NCI-H146 (cell line): ENCODE data around the gene OVOL1.

Experiments
- DNase-seq: peaks from one replicate; lab custom pipeline; 2025; lab: John Stamatoyannopoulos, UW

OVOL1 gene

DNA sequence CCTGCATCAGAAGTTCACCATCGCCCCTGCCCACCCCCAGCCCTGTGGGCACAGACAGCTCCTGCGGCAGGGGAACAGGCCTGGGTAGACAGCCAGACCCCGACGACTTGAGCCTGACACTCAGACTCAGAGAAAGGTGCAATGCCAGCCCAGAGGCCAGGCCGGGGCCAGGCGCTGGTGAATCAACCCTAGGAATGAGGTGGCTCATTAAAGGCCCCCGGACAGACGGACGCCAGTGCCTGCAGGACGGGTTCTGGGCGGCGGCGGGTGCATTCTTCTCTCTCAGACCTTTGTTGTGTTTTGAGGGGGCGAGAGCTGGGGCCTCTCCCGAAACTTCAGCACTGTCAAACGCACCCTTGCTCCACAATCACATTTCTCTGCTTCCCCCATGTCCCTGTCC, 5.6 kb downstream of the OVOL1 start:
- DNase-seq, result no peak

- DNase-seq, result peak; percentile 77
These were observed 6.3 kb downstream of the OVOL1 start for GRCh38 chr11:65793144-65793581.

DNA sequence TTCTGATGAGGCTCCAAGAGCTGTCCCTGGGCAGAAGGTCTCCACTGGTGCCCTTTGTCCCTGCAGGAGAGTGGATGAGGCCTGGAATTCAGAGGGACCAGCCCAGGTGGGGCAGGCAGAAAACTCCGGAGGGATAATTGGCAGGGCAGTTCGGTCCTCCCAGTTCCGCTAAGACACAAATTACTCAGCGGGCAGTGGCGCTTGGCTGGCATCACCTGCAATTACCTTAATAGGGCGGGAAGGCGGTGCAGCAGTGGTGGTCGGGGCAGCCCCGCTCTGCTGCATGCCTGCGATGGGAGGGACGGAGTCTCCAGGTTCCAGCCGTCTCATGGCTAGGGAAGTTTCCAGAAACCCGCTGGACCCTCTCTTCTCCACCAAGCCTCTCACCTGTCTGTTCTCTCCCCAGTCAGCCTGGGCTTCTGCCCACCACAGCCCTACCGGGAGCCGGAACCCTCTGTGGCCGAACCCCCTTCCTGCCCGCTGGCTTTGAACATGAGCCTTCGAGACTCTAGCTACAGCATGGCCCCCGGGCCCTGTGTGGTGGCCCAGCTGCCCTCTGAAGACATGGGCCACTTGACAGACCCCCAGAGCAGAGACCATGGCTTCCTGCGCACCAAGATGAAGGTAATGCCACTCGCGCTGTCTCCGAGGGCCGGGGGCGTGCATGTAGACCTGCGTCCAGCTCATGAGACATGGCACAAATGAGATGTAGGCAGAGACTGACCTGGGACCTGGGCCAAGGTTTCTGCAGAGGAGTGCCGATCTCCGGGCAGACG, 7.0 kb downstream of the OVOL1 start:
- peak; percentile 30 for DNase-seq

DNA sequence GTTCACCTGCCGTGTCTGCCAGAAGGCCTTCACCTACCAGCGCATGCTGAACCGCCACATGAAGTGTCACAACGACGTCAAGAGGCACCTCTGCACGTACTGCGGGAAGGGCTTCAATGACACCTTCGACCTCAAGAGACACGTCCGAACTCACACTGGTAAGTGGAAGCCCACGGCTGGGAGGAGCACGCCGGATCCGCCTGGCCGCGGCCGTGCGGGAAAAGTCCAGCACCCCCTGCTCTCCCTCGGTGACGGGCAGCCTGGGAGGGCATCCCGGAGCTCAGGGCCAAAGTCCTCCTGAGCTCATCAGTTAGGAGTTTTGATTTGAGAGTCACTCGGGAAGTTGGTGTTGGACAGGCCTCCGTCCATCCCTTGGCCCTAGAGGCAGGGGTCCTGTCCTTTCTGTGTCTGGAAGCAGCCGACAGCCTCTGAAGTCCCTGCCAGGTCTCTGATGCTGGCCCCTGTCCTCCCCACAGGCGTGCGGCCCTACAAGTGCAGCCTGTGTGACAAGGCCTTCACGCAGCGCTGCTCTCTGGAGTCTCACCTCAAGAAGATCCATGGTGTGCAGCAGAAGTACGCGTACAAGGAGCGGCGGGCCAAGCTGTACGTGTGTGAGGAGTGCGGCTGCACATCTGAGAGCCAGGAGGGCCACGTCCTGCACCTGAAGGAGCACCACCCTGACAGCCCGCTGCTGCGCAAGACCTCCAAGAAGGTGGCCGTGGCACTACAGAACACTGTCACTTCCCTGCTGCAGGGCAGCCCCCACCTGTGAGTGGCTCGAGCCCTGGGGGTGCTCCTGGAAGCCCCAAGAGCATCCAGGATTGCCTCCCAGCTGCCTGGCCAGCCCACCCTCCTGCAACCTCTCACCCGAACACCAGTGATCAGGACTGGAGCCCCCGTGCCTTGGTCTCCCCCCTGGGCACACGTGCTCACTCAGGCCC, 8.0 kb downstream of the OVOL1 start:
- DNase-seq, result no peak

DNA sequence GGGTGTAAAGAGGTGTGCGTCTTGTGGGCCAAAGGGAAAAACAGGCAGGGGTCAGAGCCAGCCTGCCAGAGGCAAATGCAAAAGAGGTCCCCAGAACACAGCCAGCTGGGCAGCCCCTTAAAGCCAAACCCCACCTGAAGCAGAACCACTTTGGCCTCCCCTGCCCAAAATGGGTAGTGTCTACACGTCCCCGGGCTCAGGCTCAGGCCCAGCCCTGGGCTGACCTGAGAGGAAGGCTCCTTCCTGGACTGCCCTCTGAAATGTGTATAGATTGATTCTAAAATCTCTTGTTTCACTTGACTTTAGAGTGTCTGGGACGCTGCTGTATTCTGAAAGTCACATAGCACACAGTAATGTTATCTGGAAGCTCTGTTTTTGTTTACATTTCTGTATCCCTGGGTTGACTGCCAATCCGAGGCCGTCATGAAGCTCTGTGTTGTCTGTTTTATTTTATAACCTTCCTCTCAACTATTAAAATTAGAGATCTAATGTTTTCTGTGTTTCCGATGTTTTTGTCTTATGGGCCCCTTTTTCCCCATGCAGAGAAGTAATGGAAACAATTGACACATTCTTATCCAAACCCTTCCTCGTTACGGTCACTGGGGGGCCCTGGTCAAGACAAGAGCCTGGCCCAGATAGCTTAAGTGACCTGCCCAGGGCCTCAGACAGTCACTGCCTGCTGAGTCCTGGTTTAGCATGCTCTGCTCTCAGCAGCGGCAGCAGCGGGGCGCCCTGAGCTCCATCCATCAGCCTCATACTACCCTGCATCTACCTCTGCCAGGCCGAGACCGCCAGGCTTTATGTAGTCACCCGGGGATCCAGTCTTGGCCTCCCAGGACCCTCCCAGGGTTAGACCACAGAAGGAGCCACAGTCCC, 10.1 kb downstream of the OVOL1 start:
- no peak for DNase-seq

GRCh38 chr11:65797711-65798110, 10.8 kb downstream of the OVOL1 start:
- DNase-seq, result no peak

- DNase-seq, result no peak
These were observed 12.0 kb downstream of the OVOL1 start for GRCh38 chr11:65798882-65799281.

- no peak for DNase-seq
These were observed 14.5 kb downstream of the OVOL1 start for GRCh38 chr11:65801153-65801987.

DNA sequence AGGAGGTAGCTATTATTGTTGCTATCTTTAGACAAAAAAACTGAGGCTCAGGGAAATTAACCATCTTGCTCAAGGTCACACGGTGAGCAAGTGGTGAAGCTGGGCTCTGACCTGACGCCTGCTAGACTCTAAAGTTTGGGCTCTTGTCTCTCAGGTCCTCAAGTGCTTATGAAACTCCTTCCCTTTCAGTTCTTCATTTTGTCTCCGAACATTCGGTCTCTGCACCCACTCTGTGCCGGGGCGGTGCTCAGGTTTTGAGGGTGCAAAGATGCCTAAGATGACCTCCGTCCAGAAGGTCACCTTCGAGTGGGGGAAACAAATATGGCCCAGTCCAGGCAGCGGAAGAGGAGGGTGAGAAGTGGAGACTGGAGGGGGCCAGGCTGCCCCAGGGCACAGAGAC, 16.0 kb downstream of the OVOL1 start:
- DNase-seq, result no peak

- no peak for DNase-seq
These were observed 17.1 kb downstream of the OVOL1 start for GRCh38 chr11:65803797-65804492.

- DNase-seq, result no peak
These were observed 20.1 kb downstream of the OVOL1 start for GRCh38 chr11:65806979-65807378.

DNA sequence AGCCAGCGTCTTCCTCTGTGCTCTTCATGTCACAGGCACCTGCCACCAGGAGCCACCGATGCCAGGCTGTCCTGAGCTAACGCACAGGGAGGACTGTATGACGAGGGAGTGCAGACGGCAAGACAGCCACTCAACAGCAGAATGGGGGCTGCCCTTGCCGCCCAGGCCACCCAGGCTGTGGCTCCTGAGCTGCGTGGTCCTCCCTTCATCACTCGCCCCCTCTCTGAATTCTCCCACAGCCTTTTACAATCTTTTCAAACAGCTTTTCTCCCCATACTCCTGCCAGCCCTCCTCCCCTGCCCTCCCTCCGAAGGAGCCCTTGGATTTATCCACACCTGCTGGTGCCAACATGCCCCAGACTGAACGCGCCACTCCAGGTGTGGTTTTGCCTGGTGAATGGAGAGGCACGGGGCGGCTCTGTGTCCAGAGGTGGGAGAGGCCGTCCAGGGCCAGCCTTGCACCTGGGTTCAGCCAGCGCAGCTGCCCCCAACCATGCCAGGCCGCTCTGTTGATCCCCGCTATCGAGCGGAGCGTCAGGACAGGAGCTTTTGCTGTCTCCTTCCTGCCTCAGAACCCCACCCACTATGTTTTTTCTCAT, 22.0 kb downstream of the OVOL1 start:
- no peak for DNase-seq

DNA sequence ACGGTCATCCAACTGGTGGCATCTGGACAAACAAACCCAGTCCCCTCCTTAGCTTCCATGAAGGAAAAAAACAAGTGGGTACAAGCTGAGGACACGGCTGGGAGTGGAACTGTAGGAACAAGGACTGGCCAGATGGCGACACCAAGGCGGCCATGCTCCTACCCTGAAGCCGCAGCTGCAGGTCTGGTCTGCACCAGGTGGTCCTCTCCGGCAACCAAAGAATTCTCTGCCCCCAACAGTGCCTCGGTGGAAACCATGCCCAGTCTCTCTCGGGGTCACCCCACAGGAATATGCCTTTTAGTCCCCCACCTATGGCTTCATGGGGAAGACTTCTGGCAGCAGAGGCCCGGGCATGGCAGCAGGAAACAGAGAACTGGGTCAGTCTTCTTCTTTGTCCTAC, 22.6 kb downstream of the OVOL1 start:
- no peak for DNase-seq

GRCh38 chr11:65810046-65810868, 23.4 kb downstream of the OVOL1 start:
- no peak for DNase-seq

- DNase-seq, result no peak
These were observed 25.1 kb downstream of the OVOL1 start for GRCh38 chr11:65811764-65812475.

DNA sequence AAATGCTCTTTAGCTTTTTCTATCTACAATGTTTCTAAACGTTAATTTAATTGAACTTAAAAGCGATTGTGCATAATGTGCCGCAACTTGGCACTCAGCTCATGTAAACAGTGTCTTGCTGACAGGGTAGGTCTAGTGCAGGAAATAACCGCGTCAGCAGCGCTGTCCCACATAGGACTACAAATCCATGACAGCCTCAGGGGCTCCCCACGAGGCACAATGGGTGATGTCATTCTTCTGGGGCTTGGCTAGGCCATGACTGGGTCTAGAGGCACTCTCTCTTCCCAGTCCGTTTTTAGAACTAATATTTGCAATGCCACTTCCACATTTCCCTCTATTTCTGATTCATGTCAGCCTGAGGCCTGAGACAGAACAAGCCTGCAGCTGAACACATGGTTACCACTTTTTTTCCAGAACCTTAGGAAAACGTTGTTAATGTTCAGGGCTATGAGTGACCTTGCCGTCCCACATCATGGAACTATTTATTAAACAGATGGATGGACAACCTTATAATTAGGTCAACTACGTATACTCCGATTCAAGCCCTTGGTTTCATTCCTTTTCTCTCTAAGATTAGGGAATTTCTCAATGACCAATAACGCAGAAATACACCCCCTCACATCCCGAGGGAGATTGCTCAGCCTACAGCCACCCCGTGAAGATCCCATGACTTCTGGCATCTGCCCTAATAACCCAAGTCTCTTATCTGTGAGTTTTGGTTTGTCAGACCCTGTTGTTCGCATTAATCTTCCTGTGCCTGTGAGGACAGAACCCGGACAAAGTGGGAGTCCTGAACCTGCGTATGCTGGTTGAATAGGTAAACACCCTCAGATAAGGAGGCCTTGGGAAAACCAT, 27.5 kb downstream of the OVOL1 start:
- no peak for DNase-seq

GRCh38 chr11:65814986-65815565, 28.2 kb downstream of the OVOL1 start:
- no peak for DNase-seq
